Natural killer cell treated with Interleukin-12 subunit alpha and Interleukin-12 subunit beta and Interleukin-15 and Interleukin-18, amount 100 ng/mL, for 72 hours (primary cell): Measurements from ENCODE around the gene ZXDA. TPM values are rescaled to one million over a fixed set of nuclear protein-coding genes. Genes with fewer than 3 reads are reported as not detected.
"Not testable (repeated sequence)": the region's sequence is repeated elsewhere in the genome, so short reads cannot be mapped to it uniquely, and the experiment has no call there.

Experiments
- ATAC-seq, 2 donors: fragments of 150-1000 bp; cut with Tn5 transposase in 1 of 2; sonication (Bioruptor Pico), chemical (Tn5 transposase) in 1 of 2; 2 replicates each; pipeline ENCODE4 v1.10.0; 2021
- DNase-seq: peaks from one replicate; pipeline ENCODE4 v3.0.0; 2022; ENCODE audit warnings: low spot score
- H3K27ac Mint-ChIP-seq, 2 donors: 1 replicate in 1 of 2; 2 replicates in 1 of 2; pipeline ENCODE4 v1.8.0; 2022; ENCODE audit warnings: mixed read lengths in 2 of 2, mild to moderate bottlenecking in 1 of 2, moderate library complexity in 1 of 2
- H3K27me3 Mint-ChIP-seq, 2 donors: 1 replicate in 1 of 2; 2 replicates in 1 of 2; pipeline ENCODE4 v1.8.0; 2022; ENCODE audit warnings: mixed read lengths in 2 of 2
- H3K36me3 Mint-ChIP-seq: one replicate; pipeline ENCODE4 v1.8.0; 2022; ENCODE audit warnings: mixed read lengths
- H3K4me1 Mint-ChIP-seq, 2 donors: 1 replicate in 1 of 2; 2 replicates in 1 of 2; pipeline ENCODE4 v1.8.0; 2022; ENCODE audit warnings: low read depth in 2 of 2, mixed read lengths in 2 of 2, mild to moderate bottlenecking in 1 of 2
- H3K4me3 Mint-ChIP-seq: one replicate; pipeline ENCODE4 v1.8.0; 2022; ENCODE audit warnings: mixed read lengths
- H3K9me3 Mint-ChIP-seq: 2 replicates; pipeline ENCODE4 v1.8.0; 2022; ENCODE audit warnings: mixed read lengths
- total RNA-seq, 2 donors: library from RNA; stranded (reverse); gene quantifications; one replicate each; pipeline ENCODE4 v1.2.3, GENCODE V29; 2022

The ZXDA gene
- total RNA-seq, result 1 to 10 TPM; 3.0 TPM

- H3K36me3 Mint-ChIP-seq, DNase-seq, H3K27me3 Mint-ChIP-seq, H3K9me3 Mint-ChIP-seq: not testable (repeated sequence)
- peak; percentile 70 to 79 for ATAC-seq
- peaks cover 11 to 24% of the 10 kb centered on the region in 2 donors for H3K4me1 Mint-ChIP-seq
- peak within 1 kb of the TSS; percentile 73 to 88 for H3K27ac Mint-ChIP-seq
- H3K4me3 Mint-ChIP-seq, result peak within 1 kb of the TSS; percentile 71
Measured at GRCh38 chrX:57910287-57910912, at the start of gene ZXDA. Gene ZXDA (minus strand): TSS chrX:57910458. CDS start chrX:57910420, 38 bp downstream.

GRCh38 chrX:57952320-57952678 is 42.0 kb upstream of the ZXDA start:
- peaks cover 0 to 10% of the 10 kb centered on the region in 2 donors for H3K27me3 Mint-ChIP-seq
- H3K9me3 Mint-ChIP-seq, result no peaks in the 10 kb centered on the region
- no peak overlapping the region for H3K27ac Mint-ChIP-seq
- no peak overlapping the region for H3K4me3 Mint-ChIP-seq
- ATAC-seq (no peak), DNase-seq (no peak)
- peaks cover 0 to 3% of the 10 kb centered on the region in 2 donors for H3K4me1 Mint-ChIP-seq
- H3K36me3 Mint-ChIP-seq, result no peaks in the 10 kb centered on the region

GRCh38 chrX:57951666-57952319 is 41.5 kb upstream of the ZXDA start:
- Mint-ChIP-seq H3K4me1 (peaks cover 0 to 3% of the 10 kb centered on the region in 2 donors), H3K27me3 (peaks cover 0 to 10% of the 10 kb centered on the region in 2 donors), H3K36me3 (no peaks in the 10 kb centered on the region), H3K4me3 (no peak overlapping the region), H3K9me3 (no peaks in the 10 kb centered on the region), H3K27ac (no peak overlapping the region)
- ATAC-seq (peak in 1 of 2 donors; percentile 40), DNase-seq (no peak)

- no peak overlapping the region for H3K4me3 Mint-ChIP-seq
- no peaks in the 10 kb centered on the region for H3K4me1 Mint-ChIP-seq
- ATAC-seq (no peak), DNase-seq (no peak)
- H3K27me3 Mint-ChIP-seq, result peaks cover 0 to 12% of the 10 kb centered on the region in 2 donors
- H3K27ac Mint-ChIP-seq, result no peak overlapping the region
- no peaks in the 10 kb centered on the region for H3K9me3 Mint-ChIP-seq
- no peaks in the 10 kb centered on the region for H3K36me3 Mint-ChIP-seq
Measured at GRCh38 chrX:57933321-57933720, 23.1 kb upstream of the ZXDA start.

GRCh38 chrX:57932266-57932665 is 22.0 kb upstream of the ZXDA start:
- no peak overlapping the region for H3K4me3 Mint-ChIP-seq

GRCh38 chrX:57930051-57930450 is 19.8 kb upstream of the ZXDA start:
- H3K4me1 Mint-ChIP-seq, result no peaks in the 10 kb centered on the region
- no peak for ATAC-seq

More at GRCh38 chrX:57932266-57932665, 22.0 kb upstream of the ZXDA start:
- no peak overlapping the region for H3K27ac Mint-ChIP-seq
- no peak for ATAC-seq
- no peak for DNase-seq
- no peaks in the 10 kb centered on the region for H3K9me3 Mint-ChIP-seq
- no peaks in the 10 kb centered on the region for H3K4me1 Mint-ChIP-seq
- no peaks in the 10 kb centered on the region for H3K36me3 Mint-ChIP-seq
- H3K27me3 Mint-ChIP-seq, result peaks cover 0 to 9% of the 10 kb centered on the region in 2 donors

GRCh38 chrX:57929373-57929772 is 19.1 kb upstream of the ZXDA start:
- Mint-ChIP-seq H3K27me3 (peaks cover 0 to 9% of the 10 kb centered on the region in 2 donors), H3K36me3 (no peaks in the 10 kb centered on the region), H3K27ac (no peak overlapping the region), H3K4me3 (no peak overlapping the region), H3K4me1 (no peaks in the 10 kb centered on the region), H3K9me3 (no peaks in the 10 kb centered on the region)
- ATAC-seq (no peak), DNase-seq (no peak)

More at GRCh38 chrX:57930051-57930450, 19.8 kb upstream of the ZXDA start:
- no peaks in the 10 kb centered on the region for H3K36me3 Mint-ChIP-seq
- H3K27me3 Mint-ChIP-seq, result peaks cover 0 to 9% of the 10 kb centered on the region in 2 donors
- no peak overlapping the region for H3K4me3 Mint-ChIP-seq
- no peak for DNase-seq
- H3K9me3 Mint-ChIP-seq, result no peaks in the 10 kb centered on the region
- no peak overlapping the region for H3K27ac Mint-ChIP-seq

- no peaks in the 10 kb centered on the region for H3K4me1 Mint-ChIP-seq
Measured at GRCh38 chrX:57925806-57926205, 15.5 kb upstream of the ZXDA start.

GRCh38 chrX:57918750-57919436 is 8.6 kb upstream of the ZXDA start:
- Mint-ChIP-seq H3K9me3 (no peaks in the 10 kb centered on the region), H3K27ac (no peak overlapping the region), H3K4me3 (no peak overlapping the region), H3K36me3 (no peaks in the 10 kb centered on the region), H3K27me3 (peaks cover 0 to 8% of the 10 kb centered on the region in 2 donors), H3K4me1 (no peaks in the 10 kb centered on the region)
- no peak for ATAC-seq
- DNase-seq, result no peak

More at GRCh38 chrX:57925806-57926205, 15.5 kb upstream of the ZXDA start:
- peaks cover 0 to 7% of the 10 kb centered on the region in 2 donors for H3K27me3 Mint-ChIP-seq
- H3K4me3 Mint-ChIP-seq, result no peak overlapping the region
- no peaks in the 10 kb centered on the region for H3K9me3 Mint-ChIP-seq
- H3K36me3 Mint-ChIP-seq, result no peaks in the 10 kb centered on the region
- DNase-seq, result no peak
- peak in 1 of 2 donors; percentile 22 for ATAC-seq
- H3K27ac Mint-ChIP-seq, result no peak overlapping the region

- ATAC-seq (no peak), DNase-seq (no peak)
- Mint-ChIP-seq H3K9me3 (no peaks in the 10 kb centered on the region), H3K36me3 (no peaks in the 10 kb centered on the region), H3K27ac (no peak overlapping the region), H3K27me3 (peaks cover 0 to 8% of the 10 kb centered on the region in 2 donors), H3K4me3 (no peak overlapping the region), H3K4me1 (peaks cover 4 to 5% of the 10 kb centered on the region in 2 donors)
Measured at GRCh38 chrX:57915680-57916079, 5.4 kb upstream of the ZXDA start.

- not testable (repeated sequence) for H3K4me3 Mint-ChIP-seq, DNase-seq, H3K36me3 Mint-ChIP-seq, H3K27ac Mint-ChIP-seq, H3K9me3 Mint-ChIP-seq, H3K27me3 Mint-ChIP-seq
- ATAC-seq, result peak; percentile 87 to 90
- H3K4me1 Mint-ChIP-seq, result peaks cover 11 to 28% of the 10 kb centered on the region in 2 donors
Measured at GRCh38 chrX:57909595-57910286, 517 bp downstream of the ZXDA start.

GRCh38 chrX:57908972-57909594 is 1.2 kb downstream of the ZXDA start:
- H3K36me3 Mint-ChIP-seq, H3K9me3 Mint-ChIP-seq, ATAC-seq, H3K4me3 Mint-ChIP-seq, DNase-seq, H3K27ac Mint-ChIP-seq, H3K27me3 Mint-ChIP-seq: not testable (repeated sequence)
- H3K4me1 Mint-ChIP-seq, result peaks cover 11 to 28% of the 10 kb centered on the region in 2 donors

GRCh38 chrX:57906790-57907189 is 3.5 kb downstream of the ZXDA start:
- H3K9me3 Mint-ChIP-seq, result no peaks in the 10 kb centered on the region
- DNase-seq, result no peak
- H3K4me3 Mint-ChIP-seq, result peak overlapping the region; percentile 27
- peaks cover 11 to 28% of the 10 kb centered on the region in 2 donors for H3K4me1 Mint-ChIP-seq
- H3K36me3 Mint-ChIP-seq, result no peaks in the 10 kb centered on the region
- peak overlapping the region; percentile 11 to 36 for H3K27ac Mint-ChIP-seq
- no peak for ATAC-seq
- no peaks in the 10 kb centered on the region for H3K27me3 Mint-ChIP-seq
